ENCODE measurements around the gene STRIP2.

STRIP2 gene

DNA sequence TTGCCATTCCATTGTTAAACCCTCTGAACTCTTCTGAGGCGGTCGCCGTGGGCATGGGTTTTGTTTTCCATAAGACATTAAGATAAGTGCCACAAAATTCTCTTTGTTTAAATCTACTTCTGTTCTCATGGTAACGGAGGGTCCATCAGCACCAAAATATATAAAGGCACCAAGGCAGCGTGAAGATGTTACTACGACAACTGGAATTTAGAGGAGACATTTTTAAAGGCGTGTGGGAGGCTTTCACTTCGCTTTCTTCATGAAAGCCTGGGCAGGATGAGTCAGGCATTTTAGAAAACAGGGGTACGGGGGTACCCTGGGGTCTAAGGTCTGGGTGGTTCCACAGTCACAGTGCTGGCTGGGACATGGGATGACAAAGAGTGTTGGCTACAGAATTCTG is 102.1 kb downstream of the STRIP2 start:
- Histone ChIP-seq H3K27ac (ENCODE audit: low read depth, low read length) (no peak overlapping the region), H3K4me1 (ENCODE audit: insufficient read depth, low read length) (no peaks in the 10 kb centered on the region), H3K36me3 (ENCODE audit: insufficient read depth, low read length) (no peaks in the 10 kb centered on the region), H3K4me3 (ENCODE audit: low read depth in 1 of 2, low read length in 2 of 2) (no peak overlapping the region), H3K9me3 (ENCODE audit: low read length) (no peaks in the 10 kb centered on the region), H3K9ac (ENCODE audit: low read length) (no peak overlapping the region), H3K27me3 (ENCODE audit: control insufficient read depth in 1 of 2, insufficient read depth in 2 of 2, low read length in 2 of 2) (no peaks in the 10 kb centered on the region)
